HL-60 (cell line): ENCODE results near the gene HYAL1.

Source experiments
- DNase-seq, 2 experiments: peaks; one replicate each; pipeline ENCODE4 v3.0.0-alpha.2; 2010 to 2020; ENCODE audit warnings: low read depth in 1 of 2, low spot score in 1 of 2
- H3K27ac ChIP-seq: fragments of 250-450 bp; sonication (Bioruptor Pico); replicated peaks from 2 replicates; pipeline ENCODE4 v1.5.1; 2020; ENCODE audit warnings: mild to moderate bottlenecking, moderate library complexity
- H3K27me3 ChIP-seq: fragments of 250-450 bp; sonication (Bioruptor Pico); 2 replicates; pipeline ENCODE4 v1.5.1; 2021; ENCODE audit warnings: mild to moderate bottlenecking, moderate library complexity; ENCODE audit not compliant: insufficient read depth, poor library complexity, severe bottlenecking
- H3K4me3 ChIP-seq: replicated peaks from 2 replicates; pipeline ENCODE4 v1.5.1; 2011; ENCODE audit warnings: mild to moderate bottlenecking, control low read depth, low read length; ENCODE audit not compliant: insufficient read depth
- CTCF ChIP-seq: IDR thresholded peaks from one replicate; pipeline ENCODE4 v1.5.1; 2011; ENCODE audit warnings: low read length, control low read depth, inconsistent platforms; ENCODE audit not compliant: insufficient read depth
- GABPA ChIP-seq: IDR thresholded peaks from 2 replicates; pipeline ENCODE4 v1.6.1; 2012; ENCODE audit warnings: low read depth
- POLR2AphosphoS5 ChIP-seq: IDR thresholded peaks from 2 replicates; pipeline ENCODE4 v1.6.1; 2012; ENCODE audit warnings: low read depth
- REST ChIP-seq: IDR thresholded peaks from 2 replicates; pipeline ENCODE4 v1.6.1; 2012; ENCODE audit warnings: low read depth; ENCODE audit not compliant: insufficient replicate concordance
- SPI1 ChIP-seq: IDR thresholded peaks from 2 replicates; pipeline ENCODE4 v1.6.1; 2012; ENCODE audit warnings: low read depth, mild to moderate bottlenecking, borderline replicate concordance

Gene HYAL1

GRCh38 chr3:50289130-50289529 is 14.2 kb downstream of the HYAL1 start:
- Histone ChIP-seq H3K27me3 (no peaks in the 10 kb centered on the region), H3K4me3 (no peak overlapping the region), H3K27ac (no peak overlapping the region)
- TF ChIP-seq POLR2AphosphoS5: no peak
- TF ChIP-seq REST: no peak
- no peak for TF ChIP-seq SPI1
- TF ChIP-seq GABPA: no peak
- TF ChIP-seq CTCF: no peak
- no peak for DNase-seq

- DNase-seq: no peak
- Histone ChIP-seq H3K4me3 (no peak overlapping the region), H3K27ac (no peak overlapping the region), H3K27me3 (no peaks in the 10 kb centered on the region)
- no peak for TF ChIP-seq POLR2AphosphoS5
- TF ChIP-seq SPI1: no peak
- no peak for TF ChIP-seq CTCF
- TF ChIP-seq REST: no peak
- no peak for TF ChIP-seq GABPA
Observed at GRCh38 chr3:50288387-50289007, 14.9 kb downstream of the HYAL1 start.

- TF ChIP-seq CTCF (no peak), GABPA (no peak), REST (no peak), POLR2AphosphoS5 (no peak), SPI1 (no peak)
- Histone ChIP-seq H3K27me3 (no peaks in the 10 kb centered on the region), H3K27ac (no peak overlapping the region), H3K4me3 (no peak overlapping the region)
- DNase-seq: no peak
Observed at GRCh38 chr3:50287262-50287661, 16.1 kb downstream of the HYAL1 start.
